ENCODE measurements around the gene SMC6.

SMC6 gene

GRCh38 chr2:17680119-17680518 is 73.5 kb downstream of the SMC6 start:
- H2BK12ac ChIP-seq (ENCODE audit: low read length), result no peak overlapping the region
- no peak overlapping the region for H4K91ac ChIP-seq (ENCODE audit: low read depth, low read length)
- no peak overlapping the region for H2AFZ ChIP-seq (ENCODE audit: insufficient read depth, low read length, poor library complexity)
- no peak overlapping the region for H3K4ac ChIP-seq (ENCODE audit: low read depth, low read length)
- no peak overlapping the region for H3K9ac ChIP-seq (ENCODE audit: low read length)
- no peak overlapping the region for H3K4me3 ChIP-seq (ENCODE audit: low read depth, low read length)
- H2BK5ac ChIP-seq (ENCODE audit: low read depth, low read length, poor library complexity), result no peak overlapping the region
- no peak overlapping the region for H3K27ac ChIP-seq (ENCODE audit: low read depth, low read length)
- H3K14ac ChIP-seq (ENCODE audit: low read length), result no peak overlapping the region
- no peak overlapping the region for H2BK120ac ChIP-seq (ENCODE audit: insufficient read depth, low read length, poor library complexity)
- no peak overlapping the region for H3K23ac ChIP-seq (ENCODE audit: low read length)
- no peaks in the 10 kb centered on the region for H3K79me1 ChIP-seq (ENCODE audit: low read length)
- WGBS (ENCODE audit: extremely low coverage, insufficient coverage, insufficient read length), result no CpG with 5 or more reads among the region's 3 CpGs
- no peak for DNase-seq
- no peak overlapping the region for H2AK5ac ChIP-seq (ENCODE audit: low read length)
- no peak overlapping the region for H3K4me2 ChIP-seq (ENCODE audit: low read length)
- no peaks in the 10 kb centered on the region for H3K27me3 ChIP-seq (ENCODE audit: insufficient read depth, low read length)
- H3K79me2 ChIP-seq (ENCODE audit: control insufficient read depth, insufficient read depth, low read length, poor library complexity), result no peaks in the 10 kb centered on the region
- H4K8ac ChIP-seq (ENCODE audit: low read depth, low read length), result no peak overlapping the region
- H3K9me3 ChIP-seq (ENCODE audit: insufficient read depth, low read depth, low read length), result no peaks in the 10 kb centered on the region
- H3K18ac ChIP-seq (ENCODE audit: low read length), result no peak overlapping the region
- H4K12ac ChIP-seq (ENCODE audit: low read depth, low read length), result no peak overlapping the region
- no peaks in the 10 kb centered on the region for H3K36me3 ChIP-seq (ENCODE audit: control insufficient read depth in 1 of 2, insufficient read depth in 2 of 2, low read length in 2 of 2)
- no peaks in the 10 kb centered on the region for H3K4me1 ChIP-seq (ENCODE audit: control insufficient read depth in 1 of 2, insufficient read depth in 2 of 2, low read length in 2 of 2)

- H3K36me3 ChIP-seq (ENCODE audit: control insufficient read depth in 1 of 2, insufficient read depth in 2 of 2, low read length in 2 of 2), result peaks cover 0 to 3% of the 10 kb centered on the region in 2 experiments
These were observed 78.8 kb downstream of the SMC6 start for GRCh38 chr2:17674817-17675216.

DNA sequence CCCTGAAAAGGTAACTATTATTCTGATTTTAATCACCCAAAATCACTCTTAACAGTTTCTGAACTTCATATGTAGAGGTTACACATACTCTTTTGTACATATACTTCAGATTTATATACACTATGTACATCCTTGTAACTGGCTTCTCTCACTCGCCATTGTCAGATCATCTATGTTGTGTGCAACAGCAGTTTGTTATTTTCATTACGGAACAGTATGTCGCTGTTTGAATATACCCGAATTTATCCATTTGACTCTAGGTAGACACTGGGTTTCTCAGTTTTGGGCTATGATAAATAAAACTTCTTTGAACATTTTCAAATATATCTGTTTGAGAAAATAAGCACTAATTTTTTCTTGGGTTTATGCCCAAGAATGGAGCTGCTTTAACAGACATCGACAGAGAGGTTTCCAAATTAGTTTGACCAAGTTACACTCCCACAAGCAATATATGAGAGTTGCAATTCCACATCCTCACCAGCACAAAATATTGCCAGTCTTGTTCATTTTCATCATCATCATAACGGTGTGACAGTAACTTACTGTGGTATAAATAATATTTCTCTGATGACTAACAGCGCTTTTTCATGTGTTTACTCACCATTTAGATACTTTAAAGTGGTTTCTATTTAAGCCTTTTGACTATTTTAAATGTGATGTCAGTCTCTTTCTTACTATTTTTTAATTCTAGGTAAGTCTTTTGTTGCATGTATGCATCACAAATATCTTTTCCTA is 80.9 kb downstream of the SMC6 start:
- H3K27ac ChIP-seq (ENCODE audit: low read depth, low read length), result no peak overlapping the region
- WGBS (ENCODE audit: extremely low coverage, insufficient coverage, insufficient read length), result no CpG with 5 or more reads among the region's 7 CpGs
- peaks cover 5 to 6% of the 10 kb centered on the region in 2 experiments for H3K36me3 ChIP-seq (ENCODE audit: control insufficient read depth in 1 of 2, insufficient read depth in 2 of 2, low read length in 2 of 2)
- H2BK5ac ChIP-seq (ENCODE audit: low read depth, low read length, poor library complexity), result no peak overlapping the region
- H3K4me1 ChIP-seq (ENCODE audit: control insufficient read depth in 1 of 2, insufficient read depth in 2 of 2, low read length in 2 of 2), result no peaks in the 10 kb centered on the region
- H4K91ac ChIP-seq (ENCODE audit: low read depth, low read length), result no peak overlapping the region
- no peaks in the 10 kb centered on the region for H3K27me3 ChIP-seq (ENCODE audit: insufficient read depth, low read length)
- H2AFZ ChIP-seq (ENCODE audit: insufficient read depth, low read length, poor library complexity), result no peak overlapping the region
- no peaks in the 10 kb centered on the region for H3K9me3 ChIP-seq (ENCODE audit: insufficient read depth, low read depth, low read length)
- no peak overlapping the region for H2BK12ac ChIP-seq (ENCODE audit: low read length)
- H4K8ac ChIP-seq (ENCODE audit: low read depth, low read length), result no peak overlapping the region
- no peak overlapping the region for H3K23ac ChIP-seq (ENCODE audit: low read length)
- H4K12ac ChIP-seq (ENCODE audit: low read depth, low read length), result no peak overlapping the region
- H3K4ac ChIP-seq (ENCODE audit: low read depth, low read length), result no peak overlapping the region
- no peak overlapping the region for H3K14ac ChIP-seq (ENCODE audit: low read length)
- H2AK5ac ChIP-seq (ENCODE audit: low read length), result no peak overlapping the region
- no peak for DNase-seq
- H3K4me3 ChIP-seq (ENCODE audit: low read depth, low read length), result no peak overlapping the region
- no peak overlapping the region for H3K4me2 ChIP-seq (ENCODE audit: low read length)
- no peak overlapping the region for H3K18ac ChIP-seq (ENCODE audit: low read length)
- H3K79me2 ChIP-seq (ENCODE audit: control insufficient read depth, insufficient read depth, low read length, poor library complexity), result no peaks in the 10 kb centered on the region
- H2BK120ac ChIP-seq (ENCODE audit: insufficient read depth, low read length, poor library complexity), result no peak overlapping the region
- H3K9ac ChIP-seq (ENCODE audit: low read length), result no peak overlapping the region
- H3K79me1 ChIP-seq (ENCODE audit: low read length), result no peaks in the 10 kb centered on the region

More at GRCh38 chr2:17674817-17675216, 78.8 kb downstream of the SMC6 start:
- H3K14ac ChIP-seq (ENCODE audit: low read length), result no peak overlapping the region
- no peaks in the 10 kb centered on the region for H3K9me3 ChIP-seq (ENCODE audit: insufficient read depth, low read depth, low read length)
- H4K12ac ChIP-seq (ENCODE audit: low read depth, low read length), result no peak overlapping the region
- H2AFZ ChIP-seq (ENCODE audit: insufficient read depth, low read length, poor library complexity), result no peak overlapping the region
- no peaks in the 10 kb centered on the region for H3K79me2 ChIP-seq (ENCODE audit: control insufficient read depth, insufficient read depth, low read length, poor library complexity)
- no peak overlapping the region for H2BK12ac ChIP-seq (ENCODE audit: low read length)
- H2BK5ac ChIP-seq (ENCODE audit: low read depth, low read length, poor library complexity), result no peak overlapping the region
- no peak overlapping the region for H3K18ac ChIP-seq (ENCODE audit: low read length)
- H3K27me3 ChIP-seq (ENCODE audit: insufficient read depth, low read length), result no peaks in the 10 kb centered on the region
- no peak overlapping the region for H3K23ac ChIP-seq (ENCODE audit: low read length)
- no peak overlapping the region for H4K8ac ChIP-seq (ENCODE audit: low read depth, low read length)
- H3K4ac ChIP-seq (ENCODE audit: low read depth, low read length), result no peak overlapping the region
- no peak overlapping the region for H2BK120ac ChIP-seq (ENCODE audit: insufficient read depth, low read length, poor library complexity)
- no peak overlapping the region for H3K9ac ChIP-seq (ENCODE audit: low read length)
- H4K91ac ChIP-seq (ENCODE audit: low read depth, low read length), result no peak overlapping the region
- no peak overlapping the region for H3K4me2 ChIP-seq (ENCODE audit: low read length)
- no peaks in the 10 kb centered on the region for H3K4me1 ChIP-seq (ENCODE audit: control insufficient read depth in 1 of 2, insufficient read depth in 2 of 2, low read length in 2 of 2)
- no peak overlapping the region for H3K27ac ChIP-seq (ENCODE audit: low read depth, low read length)
- no peak overlapping the region for H2AK5ac ChIP-seq (ENCODE audit: low read length)
- H3K79me1 ChIP-seq (ENCODE audit: low read length), result no peaks in the 10 kb centered on the region
- no peak overlapping the region for H3K4me3 ChIP-seq (ENCODE audit: low read depth, low read length)
- DNase-seq, result no peak

DNA sequence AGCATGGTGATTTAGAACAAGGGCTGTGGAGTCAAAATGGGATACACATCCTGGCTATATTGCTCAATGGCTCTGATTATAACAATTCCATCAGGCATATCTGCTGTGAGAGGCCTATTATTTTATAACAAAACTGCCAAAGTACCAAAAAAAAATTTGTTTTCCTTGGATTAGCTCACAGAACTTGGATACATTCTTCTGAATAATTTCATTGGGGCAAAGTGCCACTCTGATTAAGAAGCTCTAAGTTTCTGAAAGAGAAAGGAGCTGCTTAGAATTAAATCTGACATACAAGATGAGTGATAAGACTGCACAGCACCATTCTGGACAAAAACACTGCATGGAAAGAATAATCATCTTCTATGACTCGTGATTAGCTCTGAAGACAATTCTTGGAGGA is 85.7 kb downstream of the SMC6 start:
- no peaks in the 10 kb centered on the region for H3K79me2 ChIP-seq (ENCODE audit: control insufficient read depth, insufficient read depth, low read length, poor library complexity)
- no peak overlapping the region for H4K8ac ChIP-seq (ENCODE audit: low read depth, low read length)
- H3K9me3 ChIP-seq (ENCODE audit: insufficient read depth, low read depth, low read length), result no peaks in the 10 kb centered on the region
- no peaks in the 10 kb centered on the region for H3K4me1 ChIP-seq (ENCODE audit: control insufficient read depth in 1 of 2, insufficient read depth in 2 of 2, low read length in 2 of 2)
- H3K9ac ChIP-seq (ENCODE audit: low read length), result no peak overlapping the region
- no peak overlapping the region for H3K18ac ChIP-seq (ENCODE audit: low read length)
- no peak overlapping the region for H2AK5ac ChIP-seq (ENCODE audit: low read length)
- H3K79me1 ChIP-seq (ENCODE audit: low read length), result no peaks in the 10 kb centered on the region
- H3K36me3 ChIP-seq (ENCODE audit: control insufficient read depth in 1 of 2, insufficient read depth in 2 of 2, low read length in 2 of 2), result peaks cover 11 to 12% of the 10 kb centered on the region in 2 experiments
- no CpG with 5 or more reads among the region's 1 CpG for WGBS (ENCODE audit: extremely low coverage, insufficient coverage, insufficient read length)
- no peak overlapping the region for H2BK12ac ChIP-seq (ENCODE audit: low read length)
- no peak overlapping the region for H3K4me3 ChIP-seq (ENCODE audit: low read depth, low read length)
- DNase-seq, result no peak
- no peaks in the 10 kb centered on the region for H3K27me3 ChIP-seq (ENCODE audit: insufficient read depth, low read length)
- H4K91ac ChIP-seq (ENCODE audit: low read depth, low read length), result no peak overlapping the region
- no peak overlapping the region for H2BK120ac ChIP-seq (ENCODE audit: insufficient read depth, low read length, poor library complexity)
- no peak overlapping the region for H4K12ac ChIP-seq (ENCODE audit: low read depth, low read length)
- H2BK5ac ChIP-seq (ENCODE audit: low read depth, low read length, poor library complexity), result no peak overlapping the region
- no peak overlapping the region for H3K4ac ChIP-seq (ENCODE audit: low read depth, low read length)
- no peak overlapping the region for H3K4me2 ChIP-seq (ENCODE audit: low read length)
- no peak overlapping the region for H3K23ac ChIP-seq (ENCODE audit: low read length)
- H3K14ac ChIP-seq (ENCODE audit: low read length), result no peak overlapping the region
- no peak overlapping the region for H3K27ac ChIP-seq (ENCODE audit: low read depth, low read length)
- no peak overlapping the region for H2AFZ ChIP-seq (ENCODE audit: insufficient read depth, low read length, poor library complexity)

Data from trophoblast cell (in vitro differentiated cells and primary cell).